Right lobe of liver (tissue), 6 donors: ENCODE data around the gene DNER. TPM values are rescaled to one million over a fixed set of nuclear protein-coding genes. Genes with fewer than 3 reads are reported as not detected.
"Not testable (repeated sequence)": the region's sequence is repeated elsewhere in the genome, so short reads cannot be mapped to it uniquely, and the experiment has no call there.

ENCODE experiments used
- ATAC-seq, 4 donors: fragments of 200-7000 bp; cut with Tn5 transposase; one replicate each; pipeline ENCODE4 v1.9.1; 2020; ENCODE audit warnings: mild to moderate bottlenecking in 4 of 4, moderate library complexity in 4 of 4
- DNase-seq, 3 donors: peaks; one replicate each; pipeline ENCODE4 v3.0.0-alpha.2; 2020
- H3K27ac ChIP-seq, 3 donors: fragments of 200-600 bp; one replicate each; pipeline ENCODE4 v1.8.0; 2022
- H3K27me3 ChIP-seq, 2 donors: fragments of 200-600 bp; one replicate each; pipeline ENCODE4 v1.8.0; 2022
- H3K36me3 ChIP-seq, 4 donors: fragments of 200-600 bp; sonication (generic) in 1 of 4; one replicate each; pipeline versions ENCODE4 v1.5.1 to v1.8.0; 2017 to 2022; ENCODE audit warnings: control low read depth in 1 of 4
- H3K4me1 ChIP-seq, 4 donors: fragments of 200-600 bp; sonication (generic) in 1 of 4; one replicate each; pipeline versions ENCODE4 v1.5.1 to v1.8.0; 2017 to 2022; ENCODE audit warnings: control low read depth in 1 of 4
- H3K4me3 ChIP-seq, 3 donors: fragments of 200-600 bp; one replicate each; pipeline ENCODE4 v1.8.0; 2022
- H3K9me3 ChIP-seq, 4 donors: fragments of 200-600 bp; sonication (generic) in 1 of 4; one replicate each; pipeline versions ENCODE4 v1.5.1 to v1.8.0; 2017 to 2022; ENCODE audit warnings: control low read depth in 1 of 4
- CTCF ChIP-seq, 4 donors: fragments of 200-600 bp in 3 of 4; fragments of 450-650 bp in 1 of 4; IDR thresholded peaks; one replicate each; pipeline versions ENCODE4 v1.5.1 to v1.8.0; 2016 to 2022; ENCODE audit warnings: antibody characterized with exemption in 4 of 4, mild to moderate bottlenecking in 2 of 4
- POLR2A ChIP-seq: fragments of 450-650 bp; IDR thresholded peaks from one replicate; pipeline ENCODE4 v1.6.1; 2017; ENCODE audit warnings: antibody characterized with exemption, mild to moderate bottlenecking
- WGBS: methylation state at CpG from one replicate; pipeline ENCODE4 v1.1.6; 2018; ENCODE audit warnings: low coverage, low lambda C conversion rate; ENCODE audit not compliant: insufficient coverage; ENCODE audit errors: missing lambda C conversion rate; 5-methylcytosine and 5-hydroxymethylcytosine counted together
- intact Hi-C, 2 donors: fragments of 100-400 bp; cut with DNase I; formaldehyde crosslinking; loops; one replicate each; pipeline versions ENCODE4 v1.11.2 to v1.14.1; 2022
- total RNA-seq, 6 experiments: library from RNA; depleted of rRNA in 2 of 6; stranded (reverse); fragments of >200 nt in 2 of 6; fragmentation: NEBNext Ultra II Directional in 3 of 6; extraction: Animal tissue kit (Norgen Biotek cat#: 25700) in 3 of 6; gene quantifications; one replicate each; pipeline versions ENCODE4 v1.1.0 to v1.2.4, GENCODE V29; 2016 to 2023
- donor health status: DM: no; HTN: yes; CAD: no.
- donor health status: DM: no; HTN: no; CAD: no.
- donor health status: DM: no; HTN: no; CAD: no.
- donor health status: DM: no; HTN: yes; CAD: no.
- donor health status: DM: no; HTN: yes; CAD: no.

Gene DNER
- total RNA-seq, 6 experiments from 2014 or later = 0.13 TPM; not detected in 5

GRCh38 chr2:229387866-229388265 is 326.5 kb downstream of the DNER start:
- Histone ChIP-seq H3K4me3 (no peak overlapping the region), H3K9me3 (no peaks in the 10 kb centered on the region), H3K27me3 (no peaks in the 10 kb centered on the region), H3K36me3 (no peaks in the 10 kb centered on the region), H3K27ac (no peak overlapping the region), H3K4me1 (peaks cover 0 to 3% (median 0%) of the 10 kb centered on the region in 4 donors)
- TF ChIP-seq CTCF (IDR thresholded peaks at IDR 0.05) = no peak
- no peak for TF ChIP-seq POLR2A
- WGBS = 50% methylated on average over 3 of the region's 5 CpGs
- DNase-seq (no peak), ATAC-seq (no peak)
- intact Hi-C loops = no loop called here

GRCh38 chr2:229380101-229380625 is 334.2 kb downstream of the DNER start:
- intact Hi-C loops = no loop called here
- Histone ChIP-seq H3K36me3 (no peaks in the 10 kb centered on the region), H3K4me3 (no peak overlapping the region), H3K4me1 (no peaks in the 10 kb centered on the region), H3K9me3 (no peaks in the 10 kb centered on the region), H3K27ac (no peak overlapping the region), H3K27me3 (no peaks in the 10 kb centered on the region)
- no peak for TF ChIP-seq CTCF (IDR thresholded peaks at IDR 0.05)
- TF ChIP-seq POLR2A = no peak
- DNase-seq = no peak
- WGBS = 66% methylated on average over 5 of the region's 5 CpGs
- ATAC-seq = no peak

- intact Hi-C loops = no loop called here
These were observed 336.0 kb downstream of the DNER start for GRCh38 chr2:229378386-229378785.

GRCh38 chr2:229376866-229377265 is 337.5 kb downstream of the DNER start:
- TF ChIP-seq CTCF (IDR thresholded peaks at IDR 0.05) = no peak
- Histone ChIP-seq H3K9me3 (no peaks in the 10 kb centered on the region), H3K4me3 (no peak overlapping the region), H3K36me3 (no peaks in the 10 kb centered on the region), H3K4me1 (no peaks in the 10 kb centered on the region), H3K27ac (no peak overlapping the region), H3K27me3 (no peaks in the 10 kb centered on the region)
- intact Hi-C loops = no loop called here
- ATAC-seq = no peak
- 54% methylated on average over 1 of the region's 1 CpG for WGBS
- no peak for DNase-seq

More at GRCh38 chr2:229378386-229378785, 336.0 kb downstream of the DNER start:
- WGBS = 29% methylated on average over 2 of the region's 3 CpGs
- H3K36me3 ChIP-seq = no peaks in the 10 kb centered on the region
- no peak overlapping the region for H3K27ac ChIP-seq
- ATAC-seq = no peak
- no peaks in the 10 kb centered on the region for H3K27me3 ChIP-seq
- H3K9me3 ChIP-seq = no peaks in the 10 kb centered on the region
- no peak overlapping the region for H3K4me3 ChIP-seq
- DNase-seq = no peak
- TF ChIP-seq POLR2A (no peak), CTCF (IDR thresholded peaks at IDR 0.05) (no peak)
- H3K4me1 ChIP-seq = no peaks in the 10 kb centered on the region

GRCh38 chr2:229375251-229375650 is 339.1 kb downstream of the DNER start:
- H3K9me3 ChIP-seq = no peaks in the 10 kb centered on the region
- H3K4me1 ChIP-seq = no peaks in the 10 kb centered on the region
- no peak overlapping the region for H3K27ac ChIP-seq
- no peak overlapping the region for H3K4me3 ChIP-seq
- DNase-seq (no peak), ATAC-seq (no peak)
- no peaks in the 10 kb centered on the region for H3K36me3 ChIP-seq
- intact Hi-C loops = no loop called here
- H3K27me3 ChIP-seq = no peaks in the 10 kb centered on the region
- TF ChIP-seq POLR2A = no peak
- no peak for TF ChIP-seq CTCF (IDR thresholded peaks at IDR 0.05)

- H3K36me3 ChIP-seq, H3K27me3 ChIP-seq, ATAC-seq, intact Hi-C loops, H3K27ac ChIP-seq, DNase-seq, H3K9me3 ChIP-seq, H3K4me1 ChIP-seq, H3K4me3 ChIP-seq: not testable (repeated sequence)
- WGBS = 60% methylated on average over 4 of the region's 4 CpGs
These were observed 341.0 kb downstream of the DNER start for GRCh38 chr2:229373311-229373710.
